Measurements from ENCODE around the gene RPL3.

- no peak for TF ChIP-seq CTCF (IDR thresholded peaks at IDR 0.05; ENCODE audit: low read depth, low read length)
- TF ChIP-seq POLR2A (IDR thresholded peaks at IDR 0.05; ENCODE audit: extremely low read depth, insufficient read length): no peak
Observed at GRCh38 chr22:39362932-39363331, 43.5 kb upstream of the RPL3 start.
